IMR-90 (cell line): Measurements from ENCODE around the gene LEF1. TPM values are rescaled to one million over a fixed set of nuclear protein-coding genes. Genes with fewer than 3 reads are reported as not detected.

ENCODE experiments used
- ATAC-seq: fragments of 200-7000 bp; cut with Tn5 transposase; 2 replicates; pipeline ENCODE4 v1.9.1; 2020; ENCODE audit warnings: low read depth, mild to moderate bottlenecking, moderate library complexity
- BruUV-seq: library from RNA; stranded (reverse); fragments of 400-500 nt; replicated peaks from 2 replicates; lab custom pipeline; 2021; lab: Mats Ljungman, UMichigan
- CTCF ChIA-PET: fragments of 300-600 bp; formaldehyde crosslinking; extraction: SDS; loops from one replicate; lab custom pipeline; 2021; ENCODE audit warnings: antibody characterized with exemption; lab: Yijun Ruan, JAX
- POLR2A ChIA-PET: fragments of 300-600 bp; sonication (Branson Sonifier 250); formaldehyde crosslinking; loops from one replicate; lab custom pipeline; 2022; ENCODE audit warnings: antibody characterized with exemption; ENCODE audit not compliant: unreplicated experiment; lab: Charles Lee
- DNase-seq: peaks from one replicate; pipeline ENCODE4 v3.0.0; 2013
- H2AFZ ChIP-seq: replicated peaks from 2 replicates; pipeline ENCODE3; 2013; ENCODE audit warnings: low read length, mild to moderate bottlenecking; ENCODE audit not compliant: poor library complexity
- H2AK5ac ChIP-seq: 2 replicates; pipeline ENCODE4 v1.6.1; 2013; ENCODE audit warnings: low read depth, low read length, inconsistent platforms
- H2AK9ac ChIP-seq: replicated peaks from 2 replicates; pipeline ENCODE3; 2013; ENCODE audit warnings: mild to moderate bottlenecking, low read depth, low read length, moderate library complexity; ENCODE audit not compliant: poor library complexity
- H2BK120ac ChIP-seq: 2 replicates; pipeline ENCODE4 v1.6.1; 2013; ENCODE audit warnings: low read depth, low read length, inconsistent platforms
- H2BK15ac ChIP-seq: 3 replicates; pipeline ENCODE4 v1.6.1; 2013; ENCODE audit warnings: low read depth, low read length, inconsistent platforms
- H2BK20ac ChIP-seq: 2 replicates; pipeline ENCODE4 v1.6.1; 2013; ENCODE audit warnings: low read depth, mild to moderate bottlenecking, inconsistent platforms, low read length, moderate library complexity
- H2BK5ac ChIP-seq: 2 replicates; pipeline ENCODE4 v1.6.1; 2013; ENCODE audit warnings: mild to moderate bottlenecking, low read depth, low read length, inconsistent platforms; ENCODE audit not compliant: poor library complexity, severe bottlenecking
- H3K14ac ChIP-seq: replicated peaks from 2 replicates; pipeline ENCODE4 v1.6.1; 2013; ENCODE audit warnings: low read depth, low read length, inconsistent platforms
- H3K18ac ChIP-seq: 2 replicates; pipeline ENCODE4 v1.6.1; 2013; ENCODE audit warnings: low read depth, low read length, control low read depth
- H3K23ac ChIP-seq: 2 replicates; pipeline ENCODE4 v1.6.1; 2013; ENCODE audit warnings: low read depth, low read length, inconsistent platforms
- H3K27ac ChIP-seq: 2 replicates; pipeline ENCODE4 v1.5.1; 2013; ENCODE audit warnings: mild to moderate bottlenecking, control low read depth, low read length; ENCODE audit not compliant: insufficient read depth
- H3K27me3 ChIP-seq: 2 replicates; pipeline ENCODE4 v1.6.1; 2013; ENCODE audit warnings: low read length; ENCODE audit not compliant: control insufficient read depth, insufficient read depth
- H3K36me3 ChIP-seq: 2 replicates; pipeline ENCODE4 v1.6.1; 2013; ENCODE audit warnings: low read length, mixed read lengths; ENCODE audit not compliant: control insufficient read depth, insufficient read depth
- H3K4ac ChIP-seq: 2 replicates; pipeline ENCODE4 v1.6.1; 2013; ENCODE audit warnings: low read depth, low read length, inconsistent platforms
- H3K4me1 ChIP-seq: 2 replicates; pipeline ENCODE4 v1.6.1; 2013; ENCODE audit warnings: low read length, mixed read lengths; ENCODE audit not compliant: control insufficient read depth, insufficient read depth
- H3K4me2 ChIP-seq: 2 replicates; pipeline ENCODE4 v1.6.1; 2013; ENCODE audit warnings: low read depth, mild to moderate bottlenecking, control low read depth, low read length, moderate library complexity
- H3K4me3 ChIP-seq: 2 replicates; pipeline ENCODE4 v1.5.1; 2013; ENCODE audit warnings: low read depth, mild to moderate bottlenecking, control low read depth, low read length, moderate library complexity; ENCODE audit not compliant: insufficient read depth
- H3K56ac ChIP-seq: 2 replicates; pipeline ENCODE4 v1.6.1; 2013; ENCODE audit warnings: low read length, inconsistent platforms; ENCODE audit not compliant: insufficient read depth; ENCODE audit errors: extremely low read depth
- H3K79me1 ChIP-seq, 2 experiments: 2 replicates each; pipeline ENCODE4 v1.6.1; 2013; ENCODE audit warnings: low read length in 2 of 2, inconsistent platforms in 1 of 2, low read depth in 1 of 2
- H3K9ac ChIP-seq: 2 replicates; pipeline ENCODE4 v1.6.1; 2013; ENCODE audit warnings: low read depth, low read length, control low read depth
- H3K9me1 ChIP-seq: 2 replicates; pipeline ENCODE4 v1.6.1; 2013; ENCODE audit warnings: low read length, inconsistent platforms; ENCODE audit not compliant: insufficient read depth
- H3K9me3 ChIP-seq: 2 replicates; pipeline ENCODE4 v1.6.1; 2013; ENCODE audit warnings: low read length; ENCODE audit not compliant: control insufficient read depth, insufficient read depth
- H4K20me1 ChIP-seq: 2 replicates; pipeline ENCODE4 v1.6.1; 2013; ENCODE audit warnings: low read length, inconsistent platforms; ENCODE audit not compliant: insufficient read depth
- H4K5ac ChIP-seq: 2 replicates; pipeline ENCODE4 v1.6.1; 2013; ENCODE audit warnings: mild to moderate bottlenecking, low read depth, low read length, control low read depth
- H4K8ac ChIP-seq, 2 experiments: 2 replicates each; pipeline ENCODE4 v1.6.1; 2013; ENCODE audit warnings: low read depth in 2 of 2, low read length in 2 of 2, control low read depth in 1 of 2, inconsistent platforms in 1 of 2
- H4K91ac ChIP-seq: 2 replicates; pipeline ENCODE4 v1.6.1; 2013; ENCODE audit warnings: low read depth, low read length, inconsistent platforms; ENCODE audit not compliant: insufficient read depth
- BHLHE40 ChIP-seq: fragments of 150-350 bp; IDR thresholded peaks from 2 replicates; pipeline ENCODE4 v1.6.1; 2016; ENCODE audit warnings: mild to moderate bottlenecking, low read depth, low read length
- CHD1 ChIP-seq: IDR thresholded peaks from 2 replicates; pipeline ENCODE4 v1.6.1; 2012; ENCODE audit warnings: low read depth, low read length, improper control_type of control experiment
- FOS ChIP-seq: fragments of 150-350 bp; IDR thresholded peaks from 2 replicates; pipeline ENCODE4 v1.6.1; 2016; ENCODE audit warnings: low read depth, low read length
- MAFK ChIP-seq: IDR thresholded peaks from 2 replicates; pipeline ENCODE4 v1.6.1; 2012; ENCODE audit warnings: low read depth, low read length, improper control_type of control experiment
- MAZ ChIP-seq: IDR thresholded peaks from 2 replicates; pipeline ENCODE4 v1.6.1; 2012; ENCODE audit warnings: low read depth, mild to moderate bottlenecking, low read length, improper control_type of control experiment, moderate library complexity, borderline replicate concordance
- MXI1 ChIP-seq: IDR thresholded peaks from 2 replicates; pipeline ENCODE4 v1.6.1; 2012; ENCODE audit warnings: low read depth, mild to moderate bottlenecking, low read length, moderate library complexity, borderline replicate concordance
- NFE2L2 ChIP-seq: fragments of 150-350 bp; IDR thresholded peaks from 2 replicates; pipeline ENCODE4 v1.6.1; 2016; ENCODE audit warnings: low read depth, mild to moderate bottlenecking, low read length
- POLR2A ChIP-seq: IDR thresholded peaks from 2 replicates; pipeline ENCODE4 v1.6.1; 2012; ENCODE audit warnings: mild to moderate bottlenecking, low read depth, low read length
- RAD21 ChIP-seq: IDR thresholded peaks from 2 replicates; pipeline ENCODE4 v1.6.1; 2012; ENCODE audit warnings: low read length, improper control_type of control experiment
- RCOR1 ChIP-seq: IDR thresholded peaks from 2 replicates; pipeline ENCODE4 v1.6.1; 2012; ENCODE audit warnings: mild to moderate bottlenecking, low read length, improper control_type of control experiment; ENCODE audit not compliant: insufficient replicate concordance
- RFX5 ChIP-seq: IDR thresholded peaks from 2 replicates; pipeline ENCODE4 v1.8.0; 2012; ENCODE audit warnings: low read depth, mild to moderate bottlenecking, low read length, moderate library complexity
- SMC3 ChIP-seq: fragments of 150-350 bp; IDR thresholded peaks from 2 replicates; pipeline ENCODE4 v1.6.1; 2016; ENCODE audit warnings: low read depth, mild to moderate bottlenecking, antibody characterized with exemption, low read length, moderate library complexity
- WGBS, 2 experiments: methylation state at CpG; one replicate each; pipeline versions ENCODE4 v1.1.5 to v1.1.7; 2013; ENCODE audit warnings: missing lambda C conversion rate in 2 of 2; ENCODE audit not compliant: insufficient read length in 1 of 2; ENCODE audit errors: extremely low coverage in 2 of 2; 5-methylcytosine and 5-hydroxymethylcytosine counted together
- dilution Hi-C: fragments of 300-500 bp; cut with HindIII; formaldehyde crosslinking; loops from one replicate; pipeline ENCODE4 v1.14.3; 2018; ENCODE audit warnings: low sequenced_read_pairs; ENCODE audit not compliant: unreplicated experiment
- in situ Hi-C: fragments of 300-500 bp; cut with MboI; formaldehyde crosslinking; loops from 3 replicates; pipeline ENCODE4 v1.14.3; 2019; ENCODE audit warnings: low sequenced_read_pairs, inconsistent platforms, mixed read lengths
- intact Hi-C: fragments of 100-400 bp; cut with micrococcal nuclease; formaldehyde crosslinking; loops from 2 replicates; pipeline ENCODE4 v1.10.0; 2022
- polyA plus RNA-seq, 3 experiments: library from polyadenylated mRNA; depleted of rRNA; stranded (reverse); fragments of >200 nt; gene quantifications; 2 replicates each; pipeline ENCODE4 v1.2.3, GENCODE V29; 2012; ENCODE audit warnings: low replicate concordance in 1 of 3
- total RNA-seq: library from RNA; depleted of rRNA; stranded (reverse); fragments of >200 nt; gene quantifications from 2 replicates; pipeline ENCODE4 v1.2.3, GENCODE V29; 2012
- TF ChIP-seq, protein P1 (sequence below): conservative IDR thresholded peaks from 2 replicates; pipeline ENCODE4 v1.5.1; 2012; ENCODE audit warnings: mild to moderate bottlenecking, low read depth, low read length, improper control_type of control experiment
- TF ChIP-seq, protein P2 (sequence below): fragments of 150-350 bp; IDR thresholded peaks from 2 replicates; pipeline ENCODE4 v1.6.1; 2016; ENCODE audit warnings: low read depth, mild to moderate bottlenecking, low read length, moderate library complexity, borderline replicate concordance
- TF ChIP-seq, protein P3 (sequence below): fragments of 150-350 bp; IDR thresholded peaks from 2 replicates; pipeline ENCODE4 v1.6.1; 2017; ENCODE audit warnings: mild to moderate bottlenecking, antibody characterized with exemption, low read length, low read depth

LEF1 gene
- total and polyA plus RNA-seq, 2 of the 4 experiments (the other 2 are of a cell fraction) = 1.7 to 1.8 TPM

DNA sequence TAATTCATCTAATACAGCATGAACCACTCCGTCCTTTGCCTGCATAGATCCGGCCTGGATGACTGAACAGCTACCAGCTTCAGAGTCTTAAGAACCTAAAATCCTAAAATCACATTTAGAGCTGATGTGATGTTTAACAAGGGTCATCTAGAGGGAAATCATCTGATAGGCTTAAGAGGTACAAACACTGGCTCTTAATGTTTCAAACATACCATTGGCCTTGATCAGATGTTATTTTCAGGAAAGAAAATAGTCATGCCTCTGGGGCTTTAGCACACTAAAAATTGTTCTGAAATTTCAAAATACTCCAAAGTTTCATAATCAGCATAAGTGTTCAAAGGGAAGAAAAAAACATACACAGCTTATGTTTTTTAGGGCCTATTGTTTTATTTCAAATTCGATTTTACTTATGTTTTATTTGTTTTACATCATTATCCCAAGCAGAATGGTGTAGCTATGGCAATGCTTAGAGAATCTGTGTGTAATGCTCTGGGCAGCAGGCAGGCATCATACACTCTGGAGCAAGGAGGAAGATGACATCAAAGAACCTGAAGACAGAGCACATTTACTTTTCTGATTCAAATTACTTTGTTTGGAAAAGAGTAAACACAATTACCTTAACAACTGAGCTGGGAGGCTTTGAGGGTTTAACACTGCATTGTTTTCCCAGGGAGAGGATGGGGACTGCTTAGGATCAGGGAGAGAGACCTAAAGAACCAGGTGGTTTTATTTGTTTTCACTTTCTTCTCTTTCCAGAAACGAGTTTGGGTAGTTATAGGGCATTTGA is 25.3 kb upstream of the LEF1 start:
- Histone ChIP-seq H3K36me3 (no peaks in the 10 kb centered on the region), H3K4me3 (no peak overlapping the region), H2AK9ac (no peak overlapping the region), H4K20me1 (no peaks in the 10 kb centered on the region), H3K79me1 (no peaks in the 10 kb centered on the region), H3K4me2 (no peak overlapping the region), H3K9ac (no peak overlapping the region; the same call in 1 of the 2 replicates), H4K91ac (no peak overlapping the region), H3K9me1 (no peaks in the 10 kb centered on the region; the same call in 1 of the 2 replicates), H3K56ac (no peak overlapping the region), H4K8ac (0 out of 4 replicates have a peak overlapping the region, but pooled peaks of 1 of the 2 experiments have one; percentile 33), H3K4me1 (peaks cover 2% of the 10 kb centered on the region; the same call in 1 of the 2 replicates), H3K27me3 (no peaks in the 10 kb centered on the region; the same call in none of the 2 replicates), H2BK120ac (no peak overlapping the region), H4K5ac (no peak overlapping the region), H2AK5ac (no peak overlapping the region), H3K27ac (peak overlapping the region; percentile 40; the same call in 1 of the 2 replicates), H3K18ac (no peak overlapping the region), H2BK5ac (no peak overlapping the region), H2BK20ac (no peak overlapping the region), H2AFZ (no peak overlapping the region), H3K4ac (no peak overlapping the region), H3K14ac (no peak overlapping the region), H2BK15ac (no peak overlapping the region), H3K23ac (no peak overlapping the region), H3K9me3 (no peaks in the 10 kb centered on the region)
- in situ Hi-C loops (no loop called here), intact Hi-C loops (no loop called here), dilution Hi-C loops (no loop called here)
- DNase-seq (no peak), ATAC-seq (peak; percentile 77)
- CTCF ChIA-PET = interaction anchor here (0.5 kb wide), 1 partner anchor 39 kb away, joined by 4 read pairs; no protein-coding TSS in a partner anchor
- POLR2A ChIA-PET = no interaction called here
- no TSS peak for BruUV-seq
- no CpG with 5 or more reads among the region's 4 CpGs for WGBS, 2 experiments
- TF ChIP-seq MAFK = no peak
- TF ChIP-seq NFE2L2 = no peak
- TF ChIP-seq MAZ = no peak
- TF ChIP-seq MXI1 = no peak
- no peak for TF ChIP-seq SMC3
- TF ChIP-seq CHD1 = no peak
- no peak for TF ChIP-seq BHLHE40
- TF ChIP-seq, protein P1, sequence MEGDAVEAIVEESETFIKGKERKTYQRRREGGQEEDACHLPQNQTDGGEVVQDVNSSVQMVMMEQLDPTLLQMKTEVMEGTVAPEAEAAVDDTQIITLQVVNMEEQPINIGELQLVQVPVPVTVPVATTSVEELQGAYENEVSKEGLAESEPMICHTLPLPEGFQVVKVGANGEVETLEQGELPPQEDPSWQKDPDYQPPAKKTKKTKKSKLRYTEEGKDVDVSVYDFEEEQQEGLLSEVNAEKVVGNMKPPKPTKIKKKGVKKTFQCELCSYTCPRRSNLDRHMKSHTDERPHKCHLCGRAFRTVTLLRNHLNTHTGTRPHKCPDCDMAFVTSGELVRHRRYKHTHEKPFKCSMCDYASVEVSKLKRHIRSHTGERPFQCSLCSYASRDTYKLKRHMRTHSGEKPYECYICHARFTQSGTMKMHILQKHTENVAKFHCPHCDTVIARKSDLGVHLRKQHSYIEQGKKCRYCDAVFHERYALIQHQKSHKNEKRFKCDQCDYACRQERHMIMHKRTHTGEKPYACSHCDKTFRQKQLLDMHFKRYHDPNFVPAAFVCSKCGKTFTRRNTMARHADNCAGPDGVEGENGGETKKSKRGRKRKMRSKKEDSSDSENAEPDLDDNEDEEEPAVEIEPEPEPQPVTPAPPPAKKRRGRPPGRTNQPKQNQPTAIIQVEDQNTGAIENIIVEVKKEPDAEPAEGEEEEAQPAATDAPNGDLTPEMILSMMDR = no peak
- TF ChIP-seq POLR2A = no peak
- no peak for TF ChIP-seq RCOR1
- no peak for TF ChIP-seq RFX5
- TF ChIP-seq, protein P2, sequence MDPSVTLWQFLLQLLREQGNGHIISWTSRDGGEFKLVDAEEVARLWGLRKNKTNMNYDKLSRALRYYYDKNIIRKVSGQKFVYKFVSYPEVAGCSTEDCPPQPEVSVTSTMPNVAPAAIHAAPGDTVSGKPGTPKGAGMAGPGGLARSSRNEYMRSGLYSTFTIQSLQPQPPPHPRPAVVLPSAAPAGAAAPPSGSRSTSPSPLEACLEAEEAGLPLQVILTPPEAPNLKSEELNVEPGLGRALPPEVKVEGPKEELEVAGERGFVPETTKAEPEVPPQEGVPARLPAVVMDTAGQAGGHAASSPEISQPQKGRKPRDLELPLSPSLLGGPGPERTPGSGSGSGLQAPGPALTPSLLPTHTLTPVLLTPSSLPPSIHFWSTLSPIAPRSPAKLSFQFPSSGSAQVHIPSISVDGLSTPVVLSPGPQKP = no peak
- TF ChIP-seq, protein P3, sequence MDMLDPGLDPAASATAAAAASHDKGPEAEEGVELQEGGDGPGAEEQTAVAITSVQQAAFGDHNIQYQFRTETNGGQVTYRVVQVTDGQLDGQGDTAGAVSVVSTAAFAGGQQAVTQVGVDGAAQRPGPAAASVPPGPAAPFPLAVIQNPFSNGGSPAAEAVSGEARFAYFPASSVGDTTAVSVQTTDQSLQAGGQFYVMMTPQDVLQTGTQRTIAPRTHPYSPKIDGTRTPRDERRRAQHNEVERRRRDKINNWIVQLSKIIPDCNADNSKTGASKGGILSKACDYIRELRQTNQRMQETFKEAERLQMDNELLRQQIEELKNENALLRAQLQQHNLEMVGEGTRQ = no peak
- no peak for TF ChIP-seq FOS
- TF ChIP-seq RAD21 = no peak
